GM18873 (cell line): Measurements from ENCODE around the gene FBXO34.

Experiments used
- ATAC-seq: cut with Tn5 transposase; IDR thresholded peaks from one replicate; pipeline ENCODE4 v1.9.1; 2021; ENCODE audit warnings: mild to moderate bottlenecking, moderate library complexity, moderate number of reproducible peaks; ENCODE audit not compliant: unreplicated experiment, low FRiP score

FBXO34 gene

GRCh38 chr14:55270832-55271571, at the start of gene FBXO34:
Gene FBXO34, plus strand, starts transcription at chr14:55271421. Its CDS starts 78,970 bp downstream, at chr14:55350391.
- peak; percentile 87 for ATAC-seq

GRCh38 chr14:55221968-55222367, 49.3 kb upstream of the FBXO34 start:
- no peak for ATAC-seq

GRCh38 chr14:55223364-55223763, 47.9 kb upstream of the FBXO34 start:
- ATAC-seq: no peak

GRCh38 chr14:55228261-55228660, 43.0 kb upstream of the FBXO34 start:
- no peak for ATAC-seq

GRCh38 chr14:55233591-55233990, 37.6 kb upstream of the FBXO34 start:
- ATAC-seq: no peak

- no peak for ATAC-seq
These were observed 33.1 kb upstream of the FBXO34 start for GRCh38 chr14:55238019-55238680.

GRCh38 chr14:55239320-55239719, 31.9 kb upstream of the FBXO34 start:
- ATAC-seq: no peak

- no peak for ATAC-seq
These were observed 30.6 kb upstream of the FBXO34 start for GRCh38 chr14:55240526-55241178.

GRCh38 chr14:55241673-55242072, 29.5 kb upstream of the FBXO34 start:
- ATAC-seq: no peak

GRCh38 chr14:55243386-55243785, 27.8 kb upstream of the FBXO34 start:
- no peak for ATAC-seq

- no peak for ATAC-seq
These were observed 27.4 kb upstream of the FBXO34 start for GRCh38 chr14:55243813-55244212.

- ATAC-seq: no peak
These were observed 25.5 kb upstream of the FBXO34 start for GRCh38 chr14:55245657-55246268.

- ATAC-seq: no peak
These were observed 22.8 kb upstream of the FBXO34 start for GRCh38 chr14:55248411-55248810.

GRCh38 chr14:55249423-55249822, 21.8 kb upstream of the FBXO34 start:
- ATAC-seq: no peak

- ATAC-seq: no peak
These were observed 17.9 kb upstream of the FBXO34 start for GRCh38 chr14:55253276-55253675.

GRCh38 chr14:55254581-55254980, 16.6 kb upstream of the FBXO34 start:
- ATAC-seq: no peak

- no peak for ATAC-seq
These were observed 15.2 kb upstream of the FBXO34 start for GRCh38 chr14:55255979-55256378.

- no peak for ATAC-seq
These were observed 14.6 kb upstream of the FBXO34 start for GRCh38 chr14:55256586-55256985.

GRCh38 chr14:55265197-55265596, 6.0 kb upstream of the FBXO34 start:
- no peak for ATAC-seq

GRCh38 chr14:55267820-55268219, 3.4 kb upstream of the FBXO34 start:
- no peak for ATAC-seq
